Fibroblast of pulmonary artery (primary cell): ENCODE measurements around the gene PRKCH.

Source experiments
- DNase-seq: peaks from one replicate; pipeline ENCODE4 v3.0.0-alpha.2; 2010; ENCODE audit warnings: low read depth
- H3K4me3 ChIP-seq: replicated peaks from 2 replicates; pipeline ENCODE4 v1.5.1; 2011; ENCODE audit warnings: low read depth, mild to moderate bottlenecking, control low read depth, low read length, moderate library complexity
- CTCF ChIP-seq: IDR thresholded peaks from 2 replicates; pipeline ENCODE4 v1.5.1; 2011; ENCODE audit warnings: mild to moderate bottlenecking, control low read depth, low read length, inconsistent platforms; ENCODE audit errors: missing control alignments

Gene PRKCH

GRCh38 chr14:61581955-61582615, 260.7 kb downstream of the PRKCH start:
- no peak for TF ChIP-seq CTCF
- DNase-seq = no peak
- no peak overlapping the region for H3K4me3 ChIP-seq

- no peak for TF ChIP-seq CTCF
- no peak for DNase-seq
- H3K4me3 ChIP-seq = no peak overlapping the region
These were observed 261.4 kb downstream of the PRKCH start for GRCh38 chr14:61582815-61583214.

GRCh38 chr14:61584331-61584741, 263.0 kb downstream of the PRKCH start:
- TF ChIP-seq CTCF = no peak
- peak; percentile 72 for DNase-seq
- H3K4me3 ChIP-seq = no peak overlapping the region

DNA sequence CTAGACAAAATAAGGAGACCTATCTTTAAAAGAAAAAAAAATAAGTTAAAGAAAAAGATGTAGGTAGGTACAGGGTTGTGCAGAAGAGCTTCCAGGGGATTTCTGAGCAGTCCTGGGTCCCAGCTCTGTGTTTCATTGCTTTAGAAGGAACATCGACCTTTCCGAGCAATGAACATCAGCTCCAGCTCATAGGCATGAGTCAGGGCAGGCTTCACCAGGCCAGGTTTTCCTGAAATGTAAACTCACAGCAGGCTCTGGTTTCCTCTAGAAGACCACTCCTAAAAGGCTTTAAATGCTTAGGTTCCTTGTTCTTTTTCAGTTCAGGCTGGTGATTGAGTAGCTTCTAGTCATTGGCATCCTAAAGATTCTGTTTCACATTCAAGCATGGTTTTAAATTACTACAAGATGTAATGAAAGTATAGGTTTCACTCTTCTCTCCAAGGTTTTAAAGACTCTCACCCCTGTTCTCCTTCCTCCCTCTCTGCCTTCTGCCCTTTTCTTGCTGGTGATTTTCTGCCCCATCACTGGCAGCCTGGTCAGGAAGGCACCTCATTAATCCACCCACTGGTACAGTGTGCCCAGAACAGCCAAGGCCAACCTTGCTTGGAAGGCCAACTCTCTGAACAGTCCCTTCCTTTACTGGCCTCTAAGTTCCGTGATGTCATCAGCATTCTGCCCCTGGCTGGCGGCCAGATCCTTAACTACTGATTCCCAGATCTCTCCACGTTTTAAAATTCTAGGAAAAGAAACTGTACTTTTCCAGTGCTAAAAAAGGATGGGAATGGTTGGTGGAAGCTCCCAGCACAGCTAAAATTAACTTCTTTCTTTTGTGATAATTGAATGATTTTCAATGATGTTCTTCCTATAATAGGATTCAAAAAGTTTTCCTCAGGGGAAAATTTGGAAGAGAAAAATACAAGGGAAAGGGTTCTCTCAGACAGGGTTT, 264.5 kb downstream of the PRKCH start:
- H3K4me3 ChIP-seq = no peak overlapping the region
- peak; percentile 81 for DNase-seq
- no peak for TF ChIP-seq CTCF

DNA sequence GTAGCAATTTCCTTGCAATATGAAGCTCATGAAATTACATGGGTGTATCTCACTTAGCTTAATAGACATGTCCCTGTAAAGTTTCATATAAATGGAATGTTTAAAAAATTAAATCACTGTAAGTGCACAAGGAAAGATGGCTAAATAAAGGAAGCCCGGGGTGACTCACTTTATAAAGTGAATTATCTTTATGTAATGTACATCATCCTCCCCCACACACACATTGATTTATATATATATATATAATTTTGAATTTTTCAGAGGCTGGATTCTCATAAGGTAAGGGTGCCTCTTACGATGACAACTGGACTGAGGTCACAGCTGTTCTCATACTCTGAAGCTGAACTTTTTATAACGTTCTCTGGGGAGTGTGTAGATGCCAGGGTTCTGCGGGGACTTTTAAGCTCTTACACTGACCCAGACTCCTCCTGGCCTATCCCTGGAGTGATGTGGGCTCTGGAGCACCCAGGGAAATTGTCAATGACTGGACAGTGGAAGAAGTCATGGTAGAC, 265.2 kb downstream of the PRKCH start:
- TF ChIP-seq CTCF = no peak
- no peak overlapping the region for H3K4me3 ChIP-seq
- DNase-seq = peak; percentile 48

DNA sequence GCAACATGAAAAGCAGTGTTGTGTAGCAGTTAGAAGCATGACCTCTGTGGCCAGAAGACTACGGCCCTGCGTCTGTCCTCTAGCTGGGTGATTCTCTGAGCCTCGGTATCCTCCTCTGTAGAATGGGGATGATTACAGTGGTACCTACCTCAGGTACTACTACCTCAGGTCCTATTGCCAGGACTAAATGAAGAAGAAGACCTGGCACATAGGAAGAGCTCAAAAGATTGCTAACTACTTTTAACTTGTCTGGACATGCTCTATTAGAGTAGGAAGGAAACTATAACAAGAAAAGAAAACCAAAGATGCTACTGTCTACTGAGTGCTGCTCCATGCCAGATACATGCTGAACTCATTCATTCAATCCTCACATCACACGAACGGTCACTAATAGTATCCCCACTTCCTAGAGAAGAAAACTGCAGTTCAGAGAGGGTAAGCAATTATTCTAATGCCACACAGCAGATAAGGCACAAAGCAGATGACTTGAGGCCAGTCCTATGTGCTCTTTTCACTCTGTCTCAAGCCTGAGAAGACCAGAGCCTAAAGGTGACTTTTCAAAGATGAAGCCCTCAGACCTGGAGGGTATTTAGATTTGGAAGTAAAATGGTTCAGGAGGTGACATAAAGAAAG, 265.8 kb downstream of the PRKCH start:
- TF ChIP-seq CTCF = no peak
- no peak overlapping the region for H3K4me3 ChIP-seq
- no peak for DNase-seq
